HepG2 (cell line): ENCODE data around the gene SAP25. TPM values are rescaled to one million over a fixed set of nuclear protein-coding genes. Genes with fewer than 3 reads are reported as not detected.
A peak's percentile ranks its signal among the peaks of the same experiment; 100 is the strongest.

Experiments used
- AFF4 ChIP-seq: sonication (generic); formaldehyde crosslinking; IDR thresholded peaks from 2 replicates; pipeline ENCODE4 v1.4.0; 2020; ENCODE audit warnings: missing genetic modification reagents
- CREM ChIP-seq, 2 experiments: sonication (generic) in 1 of 2; formaldehyde crosslinking in 1 of 2; IDR thresholded peaks; 2 replicates each; pipeline versions ENCODE4 v1.4.0 to v1.6.1; 2016 to 2020; ENCODE audit warnings: antibody characterized with exemption in 1 of 2, mild to moderate bottlenecking in 1 of 2, missing genetic modification reagents in 1 of 2
- ETV6 ChIP-seq: sonication (generic); formaldehyde crosslinking; conservative IDR thresholded peaks from 2 replicates; pipeline ENCODE4 v1.4.0; 2020; ENCODE audit warnings: missing genetic modification reagents
- GFI1 ChIP-seq: sonication (generic); formaldehyde crosslinking; IDR thresholded peaks from 2 replicates; pipeline ENCODE4 v1.5.0; 2020; ENCODE audit warnings: missing genetic modification reagents, mild to moderate bottlenecking, borderline replicate concordance
- HOXD1 ChIP-seq: sonication (generic); formaldehyde crosslinking; IDR thresholded peaks from 2 replicates; pipeline ENCODE4 v1.5.0; 2020; ENCODE audit warnings: missing genetic modification reagents
- KDM4B ChIP-seq: sonication (generic); formaldehyde crosslinking; IDR thresholded peaks from 2 replicates; pipeline ENCODE4 v1.4.0; 2020; ENCODE audit warnings: missing genetic modification reagents
- MIER3 ChIP-seq: IDR thresholded peaks from 2 replicates; pipeline ENCODE4 v1.6.1; 2016; ENCODE audit warnings: missing compliant biosample characterization, borderline replicate concordance
- MXD3 ChIP-seq: IDR thresholded peaks from 2 replicates; pipeline ENCODE4 v1.6.1; 2016; ENCODE audit warnings: mild to moderate bottlenecking, missing biosample characterization, missing genetic modification reagents
- RBM39 ChIP-seq: fragments of 200-400 bp; formaldehyde crosslinking; IDR thresholded peaks from one replicate; pipeline ENCODE4 v1.6.1; 2018; ENCODE audit warnings: antibody characterized with exemption, mild to moderate bottlenecking, low read depth, low read length; ENCODE audit not compliant: poor library complexity, severe bottlenecking
- ZBTB34 ChIP-seq: sonication (generic); formaldehyde crosslinking; IDR thresholded peaks from 2 replicates; pipeline ENCODE4 v1.8.0; 2022; ENCODE audit warnings: mild to moderate bottlenecking, missing genetic modification reagents
- ZBTB4 ChIP-seq: sonication (generic); formaldehyde crosslinking; IDR thresholded peaks from 2 replicates; pipeline ENCODE4 v1.4.0; 2020; ENCODE audit warnings: missing genetic modification reagents, mild to moderate bottlenecking, borderline replicate concordance
- ZMAT3 ChIP-seq: sonication (generic); formaldehyde crosslinking; conservative IDR thresholded peaks from 2 replicates; pipeline ENCODE4 v1.7.0; 2021; ENCODE audit warnings: missing genetic modification reagents
- ZNF331 ChIP-seq: sonication (generic); formaldehyde crosslinking; IDR thresholded peaks from 2 replicates; pipeline ENCODE4 v1.4.0; 2020; ENCODE audit warnings: missing genetic modification reagents
- ZNF503 ChIP-seq: sonication (generic); formaldehyde crosslinking; IDR thresholded peaks from 2 replicates; pipeline ENCODE4 v1.4.0; 2020; ENCODE audit warnings: missing genetic modification reagents
- ZNF709 ChIP-seq: sonication (generic); formaldehyde crosslinking; IDR thresholded peaks from 2 replicates; pipeline ENCODE4 v1.5.0; 2020; ENCODE audit warnings: mild to moderate bottlenecking, missing genetic modification reagents
- ZNF800 ChIP-seq: sonication (generic); formaldehyde crosslinking; IDR thresholded peaks from 2 replicates; pipeline ENCODE4 v1.4.0; 2020; ENCODE audit warnings: missing genetic modification reagents
- polyA plus RNA-seq, 8 experiments: library from polyadenylated mRNA; depleted of rRNA in 3 of 8; stranded (reverse) in 7 of 8; unstranded in 1 of 8; fragments of >200 nt; fragmentation: Illumina TruSeq in 4 of 8; extraction: Trizol in 4 of 8; gene quantifications; 2 replicates each; pipeline versions ENCODE4 v1.2.1 to v1.2.3, GENCODE V29; 2011 to 2016; ENCODE audit warnings: low read depth in 4 of 8, missing spikeins in 1 of 8, mixed read lengths in 1 of 8; ENCODE audit not compliant: insufficient read depth in 1 of 8
- total RNA-seq, 5 experiments: library from RNA; depleted of rRNA; stranded (reverse); fragments of >200 nt; fragmentation: Illumina TruSeq; extraction: Trizol; gene quantifications; 2 replicates each; pipeline ENCODE4 v1.2.3, GENCODE V29; 2016; ENCODE audit warnings: low read depth in 1 of 5

SAP25 gene
- total and polyA plus RNA-seq, 2 of the 13 experiments (the other 11 are each of a cell fraction or from before 2014, with no cell fraction given) = 0.15 to 0.20 TPM

GRCh38 chr7:100539436-100540006 lies 34.2 kb downstream of the SAP25 start (continued):
- TF ChIP-seq AFF4 = no peak
- TF ChIP-seq ZNF503 (CRISPR knock-in tag) = no peak
- peak; percentile 10 for TF ChIP-seq RBM39
- TF ChIP-seq ZNF709 (CRISPR knock-in tag) = no peak
- TF ChIP-seq MXD3 (CRISPR knock-in tag) = no peak
- TF ChIP-seq CREM (IDR thresholded peaks at IDR 0.05) = no peak
- no peak for TF ChIP-seq CREM (CRISPR knock-in tag; IDR thresholded peaks at IDR 0.05)
- TF ChIP-seq ZBTB4 (CRISPR knock-in tag) = no peak
- TF ChIP-seq ZBTB34 (CRISPR knock-in tag) = no peak
- TF ChIP-seq HOXD1 (CRISPR knock-in tag) = 0 out of 2 replicates have a peak, but pooled peaks have one; percentile 2
- no peak for TF ChIP-seq ZMAT3 (CRISPR knock-in tag)
- peak; percentile 31; the same call in 1 of the 2 replicates for TF ChIP-seq ETV6 (CRISPR knock-in tag)
- 0 out of 2 replicates have a peak, but pooled peaks have one; percentile 3 for TF ChIP-seq ZNF331
- TF ChIP-seq KDM4B (CRISPR knock-in tag) = no peak
- TF ChIP-seq GFI1 (CRISPR knock-in tag) = 0 out of 2 replicates have a peak, but pooled peaks have one; percentile 8
- TF ChIP-seq MIER3 (CRISPR knock-in tag) = no peak
- no peak for TF ChIP-seq ZNF800 (CRISPR knock-in tag)
